Fibroblast of skin of right biceps (primary cell): ENCODE measurements around the gene AK2.

Experiments used
- DNase-seq: peaks from one replicate; pipeline ENCODE4 v3.0.0-alpha.2; 2013

Gene AK2

DNA sequence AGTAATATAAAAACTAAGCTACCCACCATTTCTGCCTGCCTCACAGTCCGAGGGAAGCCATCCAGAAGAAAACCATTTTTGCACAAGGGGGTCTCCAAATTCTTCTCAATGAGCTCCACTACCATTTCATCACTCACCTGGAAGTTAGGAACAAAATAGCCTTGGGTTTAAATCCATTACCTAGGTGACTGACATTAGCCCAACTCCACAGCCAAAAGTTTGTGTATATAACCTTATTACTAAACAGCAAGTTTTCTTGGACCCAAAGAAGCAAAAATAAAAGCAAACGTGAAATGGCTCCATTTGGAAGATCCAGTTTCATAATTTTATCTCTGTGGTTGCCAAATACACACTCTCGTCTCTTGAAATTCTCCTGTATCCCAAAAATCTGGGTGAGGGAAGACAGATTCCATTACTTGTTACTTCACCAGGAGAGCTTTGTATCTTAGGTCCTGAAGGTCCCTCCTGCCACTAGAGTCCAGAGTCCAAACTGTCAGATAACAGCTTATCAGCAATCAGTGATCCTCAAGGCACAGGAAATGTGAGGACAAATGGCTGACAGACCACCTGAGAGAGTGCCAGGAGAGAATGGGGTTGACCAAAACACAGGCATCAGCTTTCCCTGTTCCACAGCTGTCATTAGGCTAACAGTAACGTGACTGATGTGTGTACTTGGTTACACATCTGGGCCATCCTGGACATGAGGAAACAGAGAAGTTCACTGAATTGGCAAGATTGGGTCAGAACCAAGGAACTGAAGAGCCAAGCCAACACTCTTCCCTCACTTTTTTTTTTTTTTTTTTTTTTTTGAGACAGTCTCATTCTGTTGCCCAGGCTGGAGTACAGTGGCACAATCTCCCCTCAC, 14.9 kb downstream of the AK2 start:
- DNase-seq, result no peak

DNA sequence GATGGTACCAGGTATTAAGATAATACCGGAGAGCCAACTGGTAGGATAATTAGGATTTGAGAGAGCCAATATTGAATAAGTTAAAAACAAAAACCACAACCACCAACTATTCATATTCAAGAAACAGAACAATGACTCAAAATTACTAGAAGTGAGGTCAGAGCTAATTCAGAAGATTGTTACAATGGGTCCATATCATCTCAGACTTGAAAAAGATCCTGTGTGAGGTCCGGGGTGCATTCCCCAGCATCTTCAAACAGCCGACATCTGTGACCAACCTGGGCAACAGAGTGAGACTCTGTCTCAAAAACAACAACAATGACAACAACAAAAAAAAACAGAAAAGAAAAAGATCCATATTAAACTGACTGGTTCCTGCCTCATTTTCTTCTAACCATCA, 18.6 kb downstream of the AK2 start:
- no peak for DNase-seq

DNA sequence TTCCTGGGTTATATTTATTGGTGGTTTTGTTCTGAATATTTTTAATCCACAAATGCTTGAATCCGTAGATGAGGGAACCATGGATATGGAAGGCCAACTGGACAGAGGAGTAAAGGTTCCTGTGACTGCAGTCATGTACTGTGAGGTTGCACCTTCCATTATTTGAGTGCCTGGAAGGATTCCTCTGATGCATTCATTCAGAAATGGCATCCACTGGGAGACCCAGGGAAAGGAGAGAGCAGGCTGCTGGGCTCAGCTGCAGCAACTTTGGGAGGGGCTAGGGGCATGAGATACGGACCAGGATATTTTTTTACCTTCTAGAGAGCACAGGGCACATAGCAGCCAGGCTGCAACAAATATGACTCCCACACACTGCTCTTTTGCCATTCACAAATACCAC, 19.5 kb downstream of the AK2 start:
- no peak for DNase-seq

DNA sequence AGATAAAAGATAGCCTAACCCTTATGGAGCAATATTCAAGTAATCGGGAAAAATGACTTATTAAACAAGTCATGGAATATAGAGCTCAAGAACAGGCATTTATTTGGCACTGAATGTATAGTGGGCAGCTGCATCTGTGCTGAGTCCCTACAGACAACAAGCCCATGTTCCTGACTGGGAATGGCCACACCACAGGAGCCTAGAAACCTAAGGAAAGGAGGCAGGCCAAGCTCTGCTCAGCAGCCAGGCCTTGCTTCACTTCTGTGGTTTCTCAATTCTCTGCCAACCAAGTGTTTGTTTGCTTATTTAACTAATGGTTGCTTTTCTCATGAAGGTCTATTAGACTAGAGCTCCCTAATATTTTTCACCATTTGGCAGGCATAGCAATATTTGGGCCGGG, 21.5 kb downstream of the AK2 start:
- DNase-seq, result no peak

DNA sequence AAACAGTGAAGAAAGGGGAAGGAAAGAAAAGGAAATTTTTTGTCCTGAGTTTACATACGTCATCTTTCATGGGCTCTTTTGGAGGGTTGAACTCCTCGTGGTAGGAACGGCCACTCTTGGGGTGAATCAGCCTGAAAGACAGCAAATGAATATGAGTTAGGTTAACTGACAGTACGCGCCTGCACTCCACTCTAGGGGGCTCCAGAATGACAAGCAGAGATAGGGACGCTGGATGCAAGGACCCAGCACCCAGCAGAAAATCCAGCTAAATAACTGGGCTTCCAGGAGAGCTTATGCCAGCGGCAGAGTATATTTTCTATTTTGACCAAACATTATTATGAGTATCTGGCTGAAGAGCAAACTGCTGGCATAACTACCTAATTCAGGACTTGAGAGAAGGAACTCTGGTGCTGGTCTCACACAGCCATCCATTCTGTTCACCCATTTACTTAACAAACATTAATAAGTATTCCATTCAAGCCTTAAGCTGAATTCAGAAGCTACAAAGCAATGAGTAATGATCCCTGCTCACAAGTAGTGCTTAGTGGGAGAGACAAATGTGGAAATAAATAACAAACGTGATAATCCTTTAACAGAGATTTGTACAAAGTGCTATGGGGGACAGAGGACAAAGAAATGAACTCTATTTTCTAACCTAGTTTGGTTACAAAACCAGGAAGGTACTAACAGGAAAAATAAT, 22.1 kb downstream of the AK2 start:
- DNase-seq, result no peak

DNA sequence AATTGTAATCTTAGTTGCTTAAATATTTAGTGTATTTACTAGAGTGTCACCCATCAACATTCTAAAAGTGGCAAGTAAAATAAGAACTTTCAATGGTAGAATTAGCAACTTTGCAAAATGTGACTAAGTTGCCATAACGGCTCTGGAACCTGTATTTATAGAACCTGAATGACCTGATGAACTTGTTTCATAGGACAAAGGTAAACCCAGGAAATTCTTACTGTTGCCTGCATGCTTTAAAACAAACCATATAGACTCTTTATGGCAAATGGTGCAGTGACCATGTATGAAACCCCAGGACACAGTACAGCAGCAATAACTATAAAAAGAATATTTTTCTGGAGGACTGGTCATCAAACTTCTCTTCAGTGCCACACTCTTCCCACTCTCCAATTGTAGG, 22.9 kb downstream of the AK2 start:
- no peak for DNase-seq

DNA sequence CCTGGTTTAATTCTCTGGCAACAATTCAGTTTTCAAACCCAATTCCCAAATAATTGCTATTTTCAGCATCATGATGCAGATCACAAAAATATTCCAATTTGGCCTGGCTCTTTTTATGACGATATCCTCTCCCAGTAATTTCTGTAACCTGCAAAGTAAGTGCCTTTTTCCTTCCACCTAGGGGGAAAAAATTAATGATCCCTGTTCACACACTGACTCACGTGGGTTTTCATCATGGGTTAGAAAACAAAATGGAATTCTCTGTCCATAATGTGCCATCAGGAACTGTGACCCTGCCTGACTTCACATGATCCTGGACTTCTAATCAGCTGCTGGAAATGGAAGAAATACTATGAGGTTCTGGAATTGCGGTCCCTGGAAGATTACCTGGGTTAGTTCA, 24.5 kb downstream of the AK2 start:
- DNase-seq, result no peak

DNA sequence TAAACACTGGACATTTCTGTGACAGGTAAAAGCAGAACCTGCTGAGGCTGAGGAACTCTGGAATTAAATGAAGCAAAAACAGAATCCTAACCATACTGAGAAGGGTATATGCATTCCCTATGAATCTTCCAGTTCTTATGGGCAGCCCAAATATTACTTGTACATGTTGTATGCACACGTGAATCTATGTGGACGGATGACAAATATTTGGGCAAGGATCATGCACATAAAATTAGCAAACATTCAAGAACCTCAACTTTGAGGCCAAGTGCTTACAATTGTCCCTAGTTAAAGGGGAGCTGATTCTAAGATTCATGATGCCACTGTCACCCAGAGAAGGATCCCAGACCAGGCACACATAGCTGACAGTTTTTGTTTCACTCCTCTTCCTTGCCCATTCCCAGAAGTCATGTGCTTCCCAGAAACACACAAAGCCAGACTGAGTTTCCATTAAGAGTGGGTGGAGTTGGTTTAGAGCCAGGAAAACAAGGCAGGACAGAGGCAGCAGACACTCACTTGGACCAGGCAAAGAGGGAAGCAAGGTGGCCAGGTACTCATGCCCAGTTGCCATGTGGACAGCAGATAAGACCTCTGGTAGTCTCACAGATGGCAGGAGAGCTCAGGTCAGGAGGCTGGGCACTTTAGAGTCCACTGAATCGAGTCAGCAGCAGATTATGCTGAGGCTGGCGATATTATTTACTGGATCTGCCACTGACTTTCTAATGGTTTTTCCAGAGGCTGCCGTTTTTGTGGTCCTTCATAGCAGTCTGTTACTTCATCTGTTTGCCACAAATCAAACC, 25.6 kb downstream of the AK2 start:
- peak; percentile 16 for DNase-seq

DNA sequence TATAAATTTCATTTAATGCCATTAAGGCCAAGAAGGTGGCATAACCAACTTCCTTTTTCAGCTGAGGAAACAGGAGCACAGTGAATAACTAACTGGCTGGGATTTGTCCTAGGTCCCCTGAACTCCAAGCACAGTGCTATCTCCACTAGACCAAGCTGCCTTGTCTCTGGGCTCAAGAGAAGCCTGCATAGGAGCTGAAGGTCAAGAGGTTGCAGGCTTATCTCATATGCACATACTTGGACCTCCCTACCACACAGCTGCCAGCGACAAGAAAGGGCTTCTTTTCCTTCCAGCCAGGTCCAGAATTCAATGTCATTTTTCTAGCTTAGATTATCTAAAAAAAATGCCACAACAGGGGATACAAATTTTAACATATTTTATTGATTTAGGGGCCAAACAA, 27.1 kb downstream of the AK2 start:
- DNase-seq, result no peak

DNA sequence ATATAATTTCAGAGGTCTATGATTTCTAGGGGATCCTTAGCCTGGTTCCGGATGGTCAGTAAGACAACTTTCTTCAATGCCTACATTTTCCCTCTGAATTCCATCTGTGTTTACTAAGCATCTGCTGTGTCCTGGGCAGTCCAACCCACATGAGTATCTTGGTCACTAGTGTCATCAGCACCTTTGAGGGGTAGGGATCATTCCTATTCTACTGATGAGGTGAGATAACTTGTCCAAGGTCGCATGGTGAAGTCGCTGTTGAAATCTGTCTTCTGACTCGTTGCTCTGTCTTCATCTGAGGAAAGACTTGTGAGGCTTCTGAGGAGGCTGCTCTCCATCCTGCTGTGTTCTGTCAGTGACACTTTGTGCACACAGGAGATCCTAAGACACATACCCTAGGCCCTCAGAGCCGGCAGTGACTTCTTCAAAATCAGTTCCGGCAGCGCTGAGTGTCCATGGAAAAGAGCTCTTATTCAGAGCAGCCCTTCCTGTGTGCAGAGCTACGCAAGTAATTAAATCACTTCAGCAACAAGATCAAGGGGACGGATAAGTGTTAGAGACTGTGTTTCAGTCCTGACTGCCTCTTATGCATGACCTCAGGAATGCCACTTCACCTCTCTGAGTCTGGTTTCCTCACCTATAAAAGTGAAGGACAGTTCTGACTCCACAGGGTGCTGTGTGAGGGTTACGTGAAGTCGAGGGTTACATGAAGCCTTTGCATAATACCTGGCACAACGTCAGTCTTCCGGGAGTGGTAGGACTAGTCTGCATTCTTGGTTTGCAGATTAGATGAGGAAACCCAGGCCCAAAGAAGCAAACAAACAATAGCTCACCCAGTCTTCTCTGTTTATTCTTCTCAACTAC, 28.4 kb downstream of the AK2 start:
- no peak for DNase-seq

DNA sequence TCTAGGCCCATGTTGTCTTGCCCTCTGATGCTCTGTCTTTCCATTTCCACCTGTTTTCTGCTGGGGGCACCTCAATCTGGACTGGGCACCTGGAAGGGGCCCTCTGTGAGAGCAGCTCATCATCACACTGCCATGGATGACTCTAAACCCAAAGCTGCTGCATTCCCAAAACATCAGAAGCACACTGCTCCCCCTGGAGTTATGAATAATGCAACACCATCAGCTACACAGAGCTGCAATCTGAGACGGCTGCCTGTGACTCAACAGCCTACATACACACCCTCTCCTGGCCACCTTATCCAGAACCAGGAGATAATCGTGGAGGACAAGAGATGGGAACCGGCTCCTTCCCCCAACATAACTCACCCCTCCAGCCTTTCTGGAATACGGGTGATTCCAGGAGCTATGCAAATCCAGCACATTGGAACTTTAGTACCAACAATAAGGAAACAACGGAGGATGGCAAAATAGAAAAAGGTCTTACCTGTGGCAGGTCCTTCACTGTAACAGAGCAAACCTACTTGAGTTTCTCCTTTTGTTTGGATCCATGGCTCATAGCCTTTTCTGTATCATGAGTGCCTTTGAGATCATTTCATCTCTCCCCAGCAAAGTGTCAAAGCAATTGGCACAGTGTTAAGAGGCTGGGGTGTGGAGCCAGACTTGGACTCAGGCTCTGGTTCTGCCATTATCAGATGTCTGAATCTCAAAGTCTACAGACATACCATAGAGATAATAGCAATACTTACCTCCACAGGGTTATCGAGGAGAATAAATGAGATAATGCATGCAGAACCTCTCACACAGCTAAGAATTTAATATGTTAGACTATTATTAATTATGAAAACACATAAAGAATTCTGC, 29.3 kb downstream of the AK2 start:
- peak; percentile 89 for DNase-seq

DNA sequence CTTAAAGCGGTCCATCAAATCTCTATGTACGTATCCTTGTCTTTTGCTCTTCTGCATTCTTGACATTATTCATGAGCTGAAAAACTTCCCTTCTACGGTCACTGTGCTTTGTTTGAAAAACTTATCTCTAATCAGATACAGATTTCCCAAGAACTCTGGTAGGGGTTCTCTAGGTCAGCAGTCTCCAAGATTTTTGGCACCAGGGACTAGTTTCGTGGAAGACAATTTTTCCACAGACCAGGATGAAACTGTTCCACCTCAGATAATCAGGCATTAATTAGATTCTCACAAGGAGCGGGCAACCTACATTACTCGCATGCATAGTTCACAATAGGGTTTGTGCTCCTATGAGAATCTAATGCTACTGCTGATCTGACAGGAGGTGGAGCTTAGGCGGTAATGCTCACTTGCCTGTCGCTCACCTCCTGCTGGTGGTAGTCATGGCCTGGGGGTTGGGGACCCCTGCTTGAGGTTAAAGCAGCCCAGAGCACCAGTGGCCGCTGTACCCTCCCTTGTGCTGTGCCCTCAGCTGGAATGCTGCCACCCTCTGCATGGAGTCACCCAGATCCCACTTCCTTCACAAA, 30.8 kb downstream of the AK2 start:
- DNase-seq, result peak; percentile 47

DNA sequence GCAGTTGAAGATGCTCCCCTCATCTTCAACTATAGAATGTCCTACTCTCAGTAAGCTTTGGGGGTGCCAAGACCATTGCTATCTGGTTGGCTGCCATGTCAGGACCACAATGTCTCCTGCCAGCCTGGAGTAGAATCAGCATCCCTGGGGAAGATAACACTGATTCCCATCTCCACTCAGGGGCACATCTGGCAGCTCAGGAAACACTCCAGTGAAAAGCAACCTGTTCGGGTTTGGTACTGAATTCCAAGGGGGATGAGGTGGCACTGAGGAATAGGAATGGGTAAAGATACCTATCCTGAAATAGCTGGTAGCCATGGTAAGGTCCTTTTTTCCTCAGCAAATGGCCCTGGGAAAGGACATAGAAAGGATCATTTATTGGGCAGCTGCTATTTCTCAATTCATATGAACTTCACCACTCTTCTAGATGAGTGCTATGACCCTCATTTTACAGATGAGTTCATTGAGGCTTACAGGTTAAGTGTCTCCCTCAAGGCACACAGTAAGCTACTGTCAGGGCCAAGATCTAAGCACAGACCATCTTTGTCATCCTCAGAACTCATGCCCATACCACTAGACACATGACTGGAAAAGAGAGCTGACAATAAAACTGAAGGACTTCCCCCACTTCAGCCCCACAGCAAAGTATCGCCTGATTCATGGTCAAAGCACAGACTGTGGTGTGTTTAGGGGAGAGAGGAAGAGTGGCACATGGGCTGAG, 31.4 kb downstream of the AK2 start:
- DNase-seq, result no peak

DNA sequence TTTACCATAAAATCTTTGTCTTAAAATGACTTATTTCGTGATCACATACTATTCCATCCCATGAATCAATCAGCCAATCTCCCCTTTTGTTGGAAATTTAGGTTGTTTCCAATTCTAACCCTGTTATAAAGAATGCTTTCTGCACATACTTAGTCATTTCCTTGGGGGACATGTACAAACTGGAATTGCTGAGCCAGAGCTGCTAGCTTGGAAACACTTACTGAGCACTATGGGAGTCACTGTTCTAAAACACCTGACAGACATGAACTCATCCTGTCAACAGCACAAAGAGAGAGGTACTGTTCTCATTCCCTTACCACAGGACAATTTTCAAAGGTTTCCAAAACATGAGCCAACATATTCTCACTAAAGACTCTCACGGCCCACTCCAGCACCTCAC, 32.1 kb downstream of the AK2 start:
- peak; percentile 30 for DNase-seq

DNA sequence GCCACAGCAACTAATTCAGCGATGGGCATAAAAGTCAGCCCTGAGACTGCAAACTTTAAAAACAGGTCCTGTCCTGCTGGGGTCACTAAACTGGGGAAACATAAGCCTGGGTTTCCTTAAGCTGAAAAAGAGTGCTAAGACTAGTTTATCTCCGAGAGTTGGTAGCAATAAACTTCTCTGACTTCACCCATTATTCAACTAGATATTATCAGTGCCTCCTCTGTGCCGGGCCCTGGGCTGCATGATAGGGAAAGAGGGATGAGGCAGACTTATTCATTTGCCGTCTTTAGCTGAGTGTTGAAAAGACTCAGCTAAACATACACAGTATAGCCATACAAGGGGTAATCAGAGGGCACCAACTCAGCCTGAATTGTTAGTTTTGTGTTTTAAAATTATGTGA, 33.0 kb downstream of the AK2 start:
- DNase-seq, result no peak

DNA sequence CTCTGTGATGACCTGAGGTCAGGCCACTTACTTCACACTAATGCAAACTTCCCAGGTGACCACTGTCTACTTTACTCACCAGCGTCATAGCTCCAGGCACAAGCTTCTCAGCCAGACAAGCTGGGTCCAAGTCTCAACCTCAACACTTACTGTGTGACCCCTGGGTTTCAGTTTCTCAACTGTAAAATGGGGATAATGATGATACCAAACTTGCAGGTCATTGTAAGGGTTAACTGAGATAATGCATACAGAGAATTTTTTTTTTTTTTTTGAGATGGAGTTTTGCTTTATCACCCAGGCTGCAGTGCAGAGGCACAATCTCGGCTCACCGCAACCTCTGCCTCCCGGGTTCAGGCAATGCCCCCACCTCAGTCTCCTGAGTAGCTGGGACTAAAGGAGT, 34.7 kb downstream of the AK2 start:
- DNase-seq, result no peak

DNA sequence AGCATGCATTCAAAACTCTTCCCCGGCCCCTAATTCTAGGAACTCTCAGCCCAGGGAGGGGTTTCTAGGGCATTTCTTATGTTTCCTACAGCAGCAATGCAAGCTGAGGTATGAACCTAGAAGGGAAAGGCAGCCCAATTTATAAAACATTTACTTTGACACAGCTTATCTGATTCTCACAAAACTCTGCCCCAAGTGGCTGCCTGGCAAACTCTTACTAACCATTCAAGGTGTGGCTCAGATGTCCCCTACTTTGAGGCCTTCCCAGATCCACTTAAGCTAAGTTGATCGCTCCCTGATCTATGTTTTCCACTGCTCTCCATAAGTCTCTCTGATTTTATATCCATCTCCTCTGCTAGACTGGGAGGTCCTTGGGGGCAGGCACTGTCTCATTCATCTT, 35.4 kb downstream of the AK2 start:
- DNase-seq, result no peak

DNA sequence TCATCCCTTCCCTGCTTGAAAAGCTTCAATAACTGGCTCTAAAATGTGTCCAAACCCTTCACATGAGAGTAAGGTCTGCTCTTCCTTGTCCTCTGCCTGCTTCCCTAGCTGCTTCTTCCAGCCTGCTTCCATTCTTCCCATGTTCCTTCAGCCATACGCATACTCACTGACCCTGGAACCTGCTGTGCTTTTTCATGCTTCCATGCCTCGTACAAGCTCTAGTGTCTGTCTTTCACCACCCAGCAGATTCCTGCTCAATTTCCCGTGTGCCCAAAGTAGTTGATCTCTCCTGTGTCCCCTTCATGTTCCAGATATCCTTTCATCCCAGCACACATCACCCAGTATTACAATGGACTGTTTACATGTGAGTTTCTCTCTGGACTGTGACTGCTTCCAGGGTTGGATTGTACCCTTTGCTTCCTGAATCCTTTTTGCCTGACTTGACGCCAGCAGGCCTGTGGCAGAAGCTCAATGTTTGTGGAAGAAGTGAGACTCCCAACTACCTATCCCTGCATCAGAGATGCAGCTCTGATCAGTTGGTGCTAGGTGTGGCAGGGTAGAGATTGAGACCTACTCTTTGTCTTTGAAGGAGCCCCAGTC, 36.2 kb downstream of the AK2 start:
- no peak for DNase-seq

DNA sequence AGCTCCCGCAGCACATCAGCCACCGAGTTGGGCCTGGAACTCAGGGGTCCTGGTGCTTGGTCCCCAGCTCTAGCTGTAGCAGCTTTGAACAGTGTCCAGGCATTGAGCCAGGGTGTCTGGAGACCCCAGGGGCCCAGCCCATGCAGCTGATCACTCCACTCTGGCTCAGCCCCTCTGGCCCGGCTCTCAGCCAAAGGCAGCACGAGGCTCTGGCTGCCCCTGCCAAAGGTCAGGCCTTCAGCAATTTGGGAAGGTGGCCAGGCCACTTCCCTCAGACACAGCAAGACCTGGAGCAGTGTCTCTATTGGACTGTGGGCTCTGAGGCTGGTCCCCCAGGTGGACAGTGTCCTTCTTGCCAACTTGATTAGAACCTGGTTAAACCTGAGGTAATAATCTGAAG, 37.7 kb downstream of the AK2 start:
- DNase-seq, result no peak

DNA sequence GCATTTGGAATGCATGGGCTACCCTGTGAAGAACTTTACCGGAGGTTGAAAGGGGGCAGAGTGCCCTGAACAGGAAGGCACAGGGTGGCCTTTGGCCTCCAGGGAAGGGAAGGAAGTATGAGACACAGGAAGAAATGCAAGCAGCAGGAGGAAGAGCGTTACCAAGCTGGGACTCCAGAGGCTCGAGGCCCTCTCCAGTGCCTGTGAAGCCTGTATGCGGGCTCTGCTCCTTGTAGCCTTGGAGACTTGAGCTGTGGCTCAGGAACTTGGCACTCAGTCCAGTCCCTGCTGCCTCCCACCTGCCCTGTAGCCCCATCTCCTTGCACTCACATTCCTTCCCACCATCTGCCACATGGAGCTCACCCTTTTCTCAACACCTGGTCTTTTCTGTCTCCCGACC, 38.6 kb downstream of the AK2 start:
- no peak for DNase-seq
